Measurements from ENCODE around the gene MAP2K1. TPM values are rescaled to one million over a fixed set of nuclear protein-coding genes. Genes with fewer than 3 reads are reported as not detected.

The MAP2K1 gene
- total RNA-seq, 2 experiments from 2014 or later: 33.8 to 34.7 TPM

- no peaks in the 10 kb centered on the region for H3K27me3 Mint-ChIP-seq
- Histone ChIP-seq H3K4me1 (ENCODE audit: insufficient read depth, low read length) (no peaks in the 10 kb centered on the region), H3K9me3 (ENCODE audit: control insufficient read depth in 1 of 2, insufficient read depth in 1 of 2, low read length in 2 of 2) (no peaks in the 10 kb centered on the region), H3K36me3 (ENCODE audit: insufficient read depth, low read length) (peaks cover 7% of the 10 kb centered on the region), H3K27ac (ENCODE audit: low read depth in 1 of 2, low read length in 2 of 2) (no peak overlapping the region), H3K27me3 (ENCODE audit: control insufficient read depth in 1 of 2, insufficient read depth in 2 of 2, low read length in 2 of 2) (no peaks in the 10 kb centered on the region), H3K4me3 (ENCODE audit: low read length) (no peak overlapping the region)
- TF ChIP-seq, protein P1, sequence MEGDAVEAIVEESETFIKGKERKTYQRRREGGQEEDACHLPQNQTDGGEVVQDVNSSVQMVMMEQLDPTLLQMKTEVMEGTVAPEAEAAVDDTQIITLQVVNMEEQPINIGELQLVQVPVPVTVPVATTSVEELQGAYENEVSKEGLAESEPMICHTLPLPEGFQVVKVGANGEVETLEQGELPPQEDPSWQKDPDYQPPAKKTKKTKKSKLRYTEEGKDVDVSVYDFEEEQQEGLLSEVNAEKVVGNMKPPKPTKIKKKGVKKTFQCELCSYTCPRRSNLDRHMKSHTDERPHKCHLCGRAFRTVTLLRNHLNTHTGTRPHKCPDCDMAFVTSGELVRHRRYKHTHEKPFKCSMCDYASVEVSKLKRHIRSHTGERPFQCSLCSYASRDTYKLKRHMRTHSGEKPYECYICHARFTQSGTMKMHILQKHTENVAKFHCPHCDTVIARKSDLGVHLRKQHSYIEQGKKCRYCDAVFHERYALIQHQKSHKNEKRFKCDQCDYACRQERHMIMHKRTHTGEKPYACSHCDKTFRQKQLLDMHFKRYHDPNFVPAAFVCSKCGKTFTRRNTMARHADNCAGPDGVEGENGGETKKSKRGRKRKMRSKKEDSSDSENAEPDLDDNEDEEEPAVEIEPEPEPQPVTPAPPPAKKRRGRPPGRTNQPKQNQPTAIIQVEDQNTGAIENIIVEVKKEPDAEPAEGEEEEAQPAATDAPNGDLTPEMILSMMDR (IDR thresholded peaks at IDR 0.05): no peak
- H3K27ac Mint-ChIP-seq: no peak overlapping the region
- H3K4me1 Mint-ChIP-seq (ENCODE audit: low read depth): no peaks in the 10 kb centered on the region
- POLR2A ChIA-PET: interaction anchor here (1.8 kb wide), 1 partner anchor 9 kb away, joined by 7 read pairs; the partner anchor contains the start of gene ZWILCH
- CTCF ChIA-PET: interaction anchor here (0.6 kb wide), 1 partner anchor 387 kb away, joined by 3 read pairs; no protein-coding TSS in a partner anchor
- ATAC-seq (ENCODE audit: poor library complexity) (no peak), DNase-seq (no peak)
- H3K4me3 Mint-ChIP-seq: no peak overlapping the region
- peaks cover 41% of the 10 kb centered on the region for H3K36me3 Mint-ChIP-seq (ENCODE audit: low read depth)
- no peaks in the 10 kb centered on the region for H3K9me3 Mint-ChIP-seq
- intact Hi-C loops (cut with DNase I, micrococcal nuclease): no loop called here
Observed at GRCh38 chr15:66514586-66514985, 127.9 kb downstream of the MAP2K1 start.

DNA sequence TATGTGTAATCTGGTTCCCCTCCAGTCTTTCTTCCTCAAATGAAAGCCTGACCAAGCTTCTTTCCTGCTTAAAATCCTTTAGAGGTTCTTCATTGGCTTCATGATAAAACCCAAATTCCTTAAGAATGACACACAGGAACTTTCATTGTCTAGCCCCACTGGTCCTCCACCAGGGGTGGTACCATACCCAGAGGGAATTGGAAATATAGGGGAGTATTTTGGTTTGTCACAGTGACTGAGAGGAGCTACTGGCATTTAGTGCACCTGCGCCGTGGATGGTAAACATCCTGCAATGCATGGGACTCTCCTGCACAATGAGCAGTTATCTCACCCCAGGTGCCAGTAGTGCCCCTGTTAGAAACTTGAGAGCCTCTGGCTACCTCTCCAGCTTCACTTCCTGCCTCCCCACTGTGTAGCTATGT is 129.2 kb downstream of the MAP2K1 start:
- Mint-ChIP-seq H3K27me3 (no peaks in the 10 kb centered on the region), H3K4me3 (no peak overlapping the region), H3K9me3 (no peaks in the 10 kb centered on the region), H3K36me3 (ENCODE audit: low read depth) (peaks cover 41% of the 10 kb centered on the region), H3K27ac (no peak overlapping the region), H3K4me1 (ENCODE audit: low read depth) (no peaks in the 10 kb centered on the region)
- Histone ChIP-seq H3K27me3 (ENCODE audit: control insufficient read depth in 1 of 2, insufficient read depth in 2 of 2, low read length in 2 of 2) (no peaks in the 10 kb centered on the region), H3K4me3 (ENCODE audit: low read length) (no peak overlapping the region), H3K27ac (ENCODE audit: low read depth in 1 of 2, low read length in 2 of 2) (no peak overlapping the region), H3K9me3 (ENCODE audit: control insufficient read depth in 1 of 2, insufficient read depth in 1 of 2, low read length in 2 of 2) (no peaks in the 10 kb centered on the region), H3K4me1 (ENCODE audit: insufficient read depth, low read length) (no peaks in the 10 kb centered on the region), H3K36me3 (ENCODE audit: insufficient read depth, low read length) (peaks cover 10% of the 10 kb centered on the region)
- CTCF ChIA-PET: no interaction called here
- no peak for DNase-seq
- intact Hi-C loops (cut with DNase I, micrococcal nuclease): no loop called here
- POLR2A ChIA-PET: interaction anchor here (1.8 kb wide), 1 partner anchor 11 kb away, joined by 7 read pairs; the partner anchor contains the start of gene ZWILCH
- TF ChIP-seq, protein P1 (IDR thresholded peaks at IDR 0.05): no peak
- ATAC-seq (ENCODE audit: poor library complexity): no peak

DNA sequence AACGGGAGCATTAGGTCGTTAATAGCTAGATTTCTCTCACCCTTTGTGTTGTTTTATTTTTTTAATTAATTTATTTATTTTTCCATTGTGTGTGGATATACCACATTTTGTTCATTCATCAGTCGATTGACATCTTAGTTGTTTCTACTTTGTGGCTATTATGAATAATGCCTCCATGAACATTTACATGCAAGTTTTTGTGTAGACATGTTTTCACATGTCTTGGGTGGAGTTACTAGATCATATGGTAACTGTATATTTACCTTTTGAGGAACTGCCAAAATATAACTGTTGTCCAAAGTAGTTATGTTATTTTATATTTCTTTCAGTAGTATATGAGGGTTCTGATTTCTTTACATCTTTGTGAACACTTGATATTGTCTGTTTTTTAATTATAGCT is 137.2 kb downstream of the MAP2K1 start:
- TF ChIP-seq, protein P1 (IDR thresholded peaks at IDR 0.05): no peak

More for the DNA sequence above, 137.2 kb downstream of the MAP2K1 start:
- Mint-ChIP-seq H3K27ac (no peak overlapping the region), H3K9me3 (no peaks in the 10 kb centered on the region), H3K27me3 (no peaks in the 10 kb centered on the region), H3K4me1 (ENCODE audit: low read depth) (no peaks in the 10 kb centered on the region), H3K4me3 (no peak overlapping the region), H3K36me3 (ENCODE audit: low read depth) (peaks cover 43% of the 10 kb centered on the region)
- H3K27me3 ChIP-seq (ENCODE audit: control insufficient read depth in 1 of 2, insufficient read depth in 2 of 2, low read length in 2 of 2): no peaks in the 10 kb centered on the region
- no peak for ATAC-seq (ENCODE audit: poor library complexity)
- intact Hi-C loops (cut with DNase I, micrococcal nuclease): no loop called here
- ChIA-PET CTCF (interaction anchor here (0.7 kb wide), 1 partner anchor 18 kb away, joined by 3 read pairs; no protein-coding TSS in a partner anchor), POLR2A (no interaction called here)
- H3K9me3 ChIP-seq (ENCODE audit: control insufficient read depth in 1 of 2, insufficient read depth in 1 of 2, low read length in 2 of 2): no peaks in the 10 kb centered on the region
- DNase-seq: no peak
- no peaks in the 10 kb centered on the region for H3K4me1 ChIP-seq (ENCODE audit: insufficient read depth, low read length)
- H3K27ac ChIP-seq (ENCODE audit: low read depth in 1 of 2, low read length in 2 of 2): no peak overlapping the region
- H3K36me3 ChIP-seq (ENCODE audit: insufficient read depth, low read length): peaks cover 21% of the 10 kb centered on the region
- no peak overlapping the region for H3K4me3 ChIP-seq (ENCODE audit: low read length)

All from CD4-positive, alpha-beta T cell (primary cell).